Activated CD8-positive, alpha-beta memory T cell treated with anti-CD3 and anti-CD28 coated beads for 1 hour (primary cell): ENCODE measurements around the gene DLGAP4.
"Not testable (repeated sequence)": the region's sequence is repeated elsewhere in the genome, so short reads cannot be mapped to it uniquely, and the experiment has no call there.

Experiments used
- DNase-seq, 2 donors: peaks; one replicate each; pipeline ENCODE4 v3.0.0-alpha.2; 2020; ENCODE audit warnings: low read depth in 1 of 2; ENCODE audit errors: extremely low read depth in 1 of 2

Gene DLGAP4

DNA sequence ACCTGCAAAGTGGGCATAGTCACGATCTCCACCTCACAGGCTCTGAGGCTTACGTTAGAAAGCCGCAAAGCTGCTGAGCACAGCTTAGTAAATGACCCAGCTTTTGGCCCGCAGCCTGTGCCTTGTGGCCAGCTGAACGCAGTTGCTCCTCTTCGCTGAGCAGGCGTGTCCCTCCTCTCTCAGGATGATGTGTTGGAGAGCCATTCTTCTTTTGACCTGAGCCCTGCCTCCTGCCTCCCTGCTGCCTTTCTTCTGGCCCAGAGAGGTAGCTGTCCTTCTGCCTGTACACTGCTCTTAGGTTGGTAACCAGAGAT, 187.6 kb downstream of the DLGAP4 start:
- no peak for DNase-seq

DNA sequence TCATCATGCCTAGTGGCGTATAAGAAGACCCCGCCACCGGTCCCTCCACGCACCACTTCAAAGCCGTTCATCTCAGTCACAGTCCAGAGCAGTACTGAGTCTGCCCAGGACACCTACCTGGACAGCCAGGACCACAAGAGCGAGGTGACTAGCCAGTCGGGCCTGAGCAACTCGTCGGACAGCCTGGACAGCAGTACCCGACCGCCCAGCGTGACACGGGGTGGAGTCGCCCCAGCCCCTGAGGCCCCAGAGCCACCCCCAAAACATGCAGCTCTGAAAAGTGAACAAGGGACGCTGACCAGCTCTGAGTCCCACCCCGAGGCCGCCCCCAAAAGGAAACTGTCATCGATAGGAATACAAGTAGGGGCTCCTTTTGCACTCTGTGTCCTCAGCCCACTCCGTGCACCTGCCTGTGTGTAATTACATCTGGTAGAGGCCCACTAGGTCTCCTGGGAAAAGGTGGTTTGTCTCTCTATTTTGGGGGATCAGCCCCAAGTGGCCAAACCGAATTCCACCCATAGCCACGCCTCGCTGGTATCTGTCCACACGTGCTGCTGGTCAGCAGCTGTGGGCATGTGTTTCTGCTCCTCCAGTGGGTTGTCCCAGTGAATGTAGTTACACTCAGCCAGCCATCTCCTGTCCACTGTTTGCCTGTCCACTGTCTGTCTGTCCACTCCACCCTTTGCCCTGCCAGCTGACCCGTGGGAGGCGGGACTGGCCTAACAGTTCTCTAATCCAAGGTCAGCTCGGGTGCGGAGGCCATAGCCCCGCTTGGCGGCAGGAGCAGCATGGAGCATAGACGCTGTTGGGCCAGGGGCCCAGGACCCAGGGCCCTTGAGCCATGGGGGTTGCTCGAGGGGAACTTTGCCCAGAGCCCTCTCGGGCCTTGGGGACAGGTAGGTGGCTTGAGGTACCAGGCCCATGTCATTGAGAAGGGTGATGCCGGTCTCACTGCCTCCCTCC, 190.8 kb downstream of the DLGAP4 start:
- no peak for DNase-seq

DNA sequence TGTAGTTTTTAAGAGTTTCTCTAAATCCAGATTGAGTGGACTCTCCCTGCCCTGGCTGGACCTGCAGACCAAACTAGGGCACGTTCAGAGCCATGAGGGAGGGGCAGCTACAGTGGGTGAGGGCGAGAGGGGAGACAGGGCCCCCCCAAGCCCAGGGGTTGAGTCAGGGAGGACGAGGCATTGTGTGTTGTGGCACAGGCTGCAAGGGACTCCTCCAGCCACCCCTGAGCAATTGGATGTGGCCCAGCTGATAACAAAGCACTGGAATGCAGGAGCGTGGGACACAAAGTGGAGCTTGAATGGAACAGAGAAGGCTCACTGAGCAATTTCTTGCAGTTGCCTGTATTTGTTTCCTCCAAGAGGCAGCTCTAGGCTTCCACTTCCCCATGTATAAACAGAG, 191.7 kb downstream of the DLGAP4 start:
- no peak for DNase-seq

DNA sequence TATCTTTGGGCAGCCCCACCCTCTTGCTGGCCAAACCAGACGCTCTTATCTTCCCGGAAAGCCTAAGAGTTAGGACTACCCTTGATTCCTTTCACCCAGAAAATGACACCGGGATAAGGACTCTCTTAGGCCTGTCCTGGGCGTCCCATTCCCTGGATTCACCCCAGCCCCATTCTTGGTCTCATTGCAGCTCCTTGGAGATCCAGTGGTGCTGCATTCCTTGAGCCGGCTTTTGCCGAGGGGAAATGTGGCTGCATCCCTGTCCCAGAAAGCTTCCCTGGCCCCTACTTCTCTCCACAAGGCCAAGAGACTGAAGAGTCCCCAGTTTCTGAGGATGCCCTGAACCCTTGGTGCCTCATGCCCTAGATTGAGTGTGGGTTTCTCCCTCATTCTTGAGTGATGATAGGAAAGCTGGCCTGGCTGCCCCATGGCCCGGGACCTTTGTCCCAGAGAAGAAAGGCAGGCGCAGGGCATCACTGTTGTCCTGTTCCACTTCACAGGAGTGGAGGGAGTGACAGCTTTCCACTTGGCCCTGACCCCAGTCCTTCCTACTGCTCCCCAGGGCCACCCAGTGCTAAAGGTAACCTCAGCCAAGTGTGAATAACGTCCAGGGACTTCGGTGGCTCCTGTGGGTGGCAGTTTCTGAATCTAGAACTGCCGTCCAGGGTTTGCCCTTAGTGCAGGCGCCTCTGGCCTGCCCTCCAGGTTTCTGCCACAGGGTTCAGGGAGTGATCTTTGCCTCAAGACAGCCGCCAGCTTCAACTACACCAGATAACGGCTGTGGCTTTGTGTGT, 192.4 kb downstream of the DLGAP4 start:
- no peak for DNase-seq

DNA sequence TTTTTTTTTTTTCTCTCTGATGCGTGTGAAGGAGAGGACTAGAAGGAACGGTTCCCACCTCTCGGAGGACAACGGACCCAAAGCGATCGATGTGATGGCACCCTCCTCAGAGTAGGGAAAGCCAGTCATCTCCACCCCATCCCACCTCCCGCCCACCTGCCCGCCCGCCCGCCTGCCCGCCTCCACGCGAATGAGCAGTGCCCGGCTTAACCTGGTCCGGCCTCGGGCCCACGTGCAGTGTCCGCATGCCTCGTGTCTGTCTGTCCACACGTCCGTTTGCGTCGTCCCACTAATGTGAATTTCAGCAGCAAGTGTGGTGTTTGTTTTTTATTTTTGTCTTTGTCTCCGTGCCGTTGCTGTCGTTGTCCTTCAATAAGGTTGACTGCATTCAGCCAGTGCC, 193.1 kb downstream of the DLGAP4 start:
- no peak for DNase-seq

DNA sequence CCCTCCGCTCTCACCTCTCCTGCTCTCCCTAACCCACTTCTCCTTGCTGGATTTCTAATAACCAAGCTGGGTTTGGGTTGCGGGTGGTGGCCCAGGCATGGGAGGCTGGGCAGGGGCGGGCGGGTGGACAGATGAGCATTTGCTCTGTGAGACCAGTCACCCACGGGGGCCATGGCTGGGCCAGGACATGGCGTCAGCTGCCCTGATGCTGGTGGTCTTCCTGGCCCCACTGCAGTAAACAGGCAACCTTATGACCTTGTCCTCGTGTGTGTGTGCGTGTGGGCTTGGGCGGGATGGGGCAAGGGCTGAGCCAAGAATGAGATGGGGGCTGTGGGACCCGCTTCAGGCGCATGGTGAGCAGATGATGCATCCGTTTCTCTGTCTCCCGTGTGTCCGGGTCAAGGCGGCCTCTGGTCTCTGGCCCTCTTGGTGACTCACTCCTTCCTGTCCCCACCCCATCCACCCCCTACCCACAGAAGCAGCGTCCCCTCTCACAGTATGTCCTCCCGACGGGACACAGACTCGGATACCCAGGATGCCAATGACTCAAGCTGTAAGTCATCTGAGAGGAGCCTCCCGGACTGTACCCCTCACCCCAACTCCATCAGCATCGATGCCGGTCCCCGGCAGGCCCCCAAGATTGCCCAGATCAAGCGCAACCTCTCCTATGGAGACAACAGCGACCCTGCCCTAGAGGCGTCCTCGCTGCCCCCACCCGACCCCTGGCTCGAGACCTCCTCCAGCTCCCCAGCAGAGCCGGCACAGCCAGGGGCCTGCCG, 193.8 kb downstream of the DLGAP4 start:
- DNase-seq = no peak

DNA sequence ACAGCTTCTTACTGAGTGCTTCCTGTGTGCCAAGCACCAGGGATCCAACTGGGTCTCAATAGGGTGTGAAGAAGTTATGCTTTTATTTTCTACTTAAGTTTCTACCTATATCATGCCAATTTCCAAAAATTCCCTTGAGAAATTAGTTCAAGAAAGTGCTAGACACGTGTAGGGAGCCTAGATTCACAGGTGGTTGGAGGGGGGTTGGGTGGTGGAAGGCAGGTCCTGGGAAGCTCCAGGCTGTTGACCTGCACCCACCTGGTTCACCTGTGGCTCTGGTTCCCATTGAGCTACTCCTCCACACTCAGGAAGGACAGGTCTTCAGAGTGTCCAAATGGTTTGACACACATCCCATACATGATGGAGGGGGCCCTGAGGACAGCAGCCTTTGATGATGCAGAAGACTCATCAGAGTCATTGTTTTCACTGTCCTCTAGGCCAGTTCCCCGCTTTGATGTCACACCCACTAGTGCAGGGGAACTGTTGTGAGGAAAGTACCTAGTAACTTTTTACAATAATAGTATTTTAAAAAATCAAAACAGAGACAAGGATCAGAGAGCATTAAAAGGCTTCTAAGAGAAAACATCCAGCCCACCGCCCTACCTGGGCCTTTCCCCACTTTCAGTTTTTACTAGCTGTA, 195.3 kb downstream of the DLGAP4 start:
- DNase-seq = no peak

DNA sequence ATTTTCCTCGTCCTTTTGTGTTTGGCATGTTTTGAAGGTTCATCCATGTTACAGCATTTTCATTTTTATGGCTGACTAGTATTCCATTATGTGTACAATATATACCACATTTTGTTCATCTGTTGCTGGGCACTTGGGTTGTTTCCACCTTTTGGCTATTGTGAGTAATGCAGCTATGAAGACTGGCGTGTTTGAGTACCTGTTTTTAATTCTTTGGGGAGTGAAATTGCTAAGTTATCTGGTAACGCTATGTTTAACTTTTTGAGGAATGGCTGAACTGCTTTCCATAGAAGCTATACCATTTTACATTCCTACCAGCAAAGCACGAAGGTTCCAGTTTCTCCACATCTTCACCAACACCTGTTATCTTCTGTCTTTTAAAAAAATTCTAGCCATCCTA, 198.2 kb downstream of the DLGAP4 start:
- no peak for DNase-seq

DNA sequence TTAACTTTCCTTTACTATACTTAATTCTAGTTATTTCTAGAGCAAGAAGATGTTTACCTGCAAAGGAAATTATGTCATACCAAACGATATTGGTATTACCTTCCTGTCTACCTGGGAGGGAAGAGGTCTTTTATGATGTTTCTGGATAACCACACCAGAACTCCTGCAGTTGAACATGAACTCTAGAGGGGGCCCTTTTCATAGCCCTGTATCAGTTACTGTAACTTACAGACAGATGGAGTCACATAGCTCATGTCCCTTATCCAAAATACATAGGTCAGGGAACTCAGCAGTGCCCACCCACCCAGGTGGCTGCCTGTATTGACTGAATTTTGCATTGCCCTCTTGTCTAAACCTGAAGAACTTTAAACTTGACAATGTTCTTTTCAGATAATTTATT, 200.1 kb downstream of the DLGAP4 start:
- DNase-seq = no peak

DNA sequence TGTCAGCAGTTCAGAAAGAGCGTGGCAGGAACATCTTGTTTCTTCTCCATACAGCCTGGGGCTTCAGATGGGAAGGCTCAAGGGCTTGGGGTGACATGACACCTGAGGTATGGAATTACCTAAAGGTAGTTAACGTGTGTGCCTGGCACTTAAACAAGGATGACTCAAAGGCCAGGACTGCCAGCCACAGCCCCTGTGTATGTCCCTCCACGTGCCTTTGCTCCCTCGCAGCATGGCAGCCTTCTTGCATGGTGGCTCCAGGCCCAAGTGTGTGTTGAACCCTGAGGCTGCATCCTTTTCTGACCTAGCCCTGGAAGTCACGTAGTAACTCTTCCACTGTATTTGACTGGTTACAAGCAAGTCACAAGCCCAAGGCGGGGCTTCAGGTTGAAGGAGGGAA, 201.6 kb downstream of the DLGAP4 start:
- DNase-seq = no peak

DNA sequence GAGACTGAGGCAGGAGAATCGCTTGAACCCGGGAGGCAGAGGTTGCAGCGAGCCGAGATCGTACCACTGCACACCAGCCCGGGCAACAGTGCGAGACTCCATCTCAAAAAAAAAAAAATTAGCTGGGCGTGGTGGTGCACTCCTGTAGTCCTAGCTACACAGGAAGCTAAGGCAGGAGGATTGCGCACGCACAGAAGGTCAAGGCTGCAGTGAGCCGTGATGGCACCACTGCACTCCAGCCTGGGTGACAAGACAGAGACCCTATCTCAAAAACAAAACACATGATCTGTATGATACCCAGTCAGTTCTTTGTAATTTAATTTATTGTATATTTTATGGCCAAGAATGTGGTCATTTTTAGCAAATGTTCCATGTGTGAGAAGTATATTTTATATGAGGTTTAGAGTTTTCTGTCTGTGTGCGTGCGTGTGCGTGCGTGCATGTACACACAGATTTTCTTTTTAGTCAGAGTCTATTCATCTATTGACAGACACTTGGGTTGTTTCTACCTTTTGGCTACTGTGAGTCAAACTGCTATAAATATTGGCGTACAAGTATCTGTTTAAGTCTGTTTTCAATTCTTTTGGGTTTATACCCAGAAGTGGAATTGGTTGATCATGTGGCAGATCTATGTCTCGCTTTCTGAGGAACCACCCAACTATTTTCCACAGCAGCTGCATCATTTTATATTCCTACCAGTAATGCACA, 213.0 kb downstream of the DLGAP4 start:
- DNase-seq = no peak

DNA sequence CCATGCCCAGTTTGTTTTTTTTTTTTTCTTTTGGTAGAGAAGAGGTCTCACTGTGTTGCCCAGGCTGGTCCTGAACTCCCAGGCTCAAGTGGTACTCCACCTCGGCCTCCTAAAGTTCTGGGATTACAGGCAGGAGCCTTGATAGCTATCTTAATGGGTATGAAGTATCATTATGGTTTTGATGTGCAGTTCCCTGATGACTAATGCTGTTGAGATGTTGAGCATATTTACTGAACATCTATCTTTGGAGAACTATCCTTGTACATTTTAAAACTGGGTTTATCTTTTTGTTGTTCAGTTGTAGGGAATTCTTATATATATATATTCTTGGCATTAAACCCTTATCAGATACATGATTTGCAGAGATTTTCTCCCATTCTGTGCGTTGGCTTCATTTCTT, 213.8 kb downstream of the DLGAP4 start:
- no peak for DNase-seq

DNA sequence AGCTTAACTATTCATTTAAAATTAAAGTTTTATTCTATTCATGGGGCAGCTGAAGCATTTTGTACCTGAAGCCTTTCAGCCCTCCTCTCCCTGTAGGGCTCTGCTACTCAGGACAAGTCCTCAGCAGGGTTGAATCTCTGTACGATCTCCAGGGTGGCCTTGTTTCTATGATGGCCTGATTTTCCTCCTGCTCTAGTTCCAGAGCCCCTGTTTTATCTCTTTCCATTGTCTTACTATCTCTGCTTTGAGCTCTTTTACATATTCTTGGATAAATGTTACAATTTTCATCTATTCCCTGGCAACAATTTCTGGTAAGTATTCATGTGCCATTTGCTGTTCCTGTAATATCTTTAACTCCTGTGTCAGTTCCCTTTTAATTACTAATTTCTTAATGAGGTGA, 215.4 kb downstream of the DLGAP4 start:
- DNase-seq = no peak

DNA sequence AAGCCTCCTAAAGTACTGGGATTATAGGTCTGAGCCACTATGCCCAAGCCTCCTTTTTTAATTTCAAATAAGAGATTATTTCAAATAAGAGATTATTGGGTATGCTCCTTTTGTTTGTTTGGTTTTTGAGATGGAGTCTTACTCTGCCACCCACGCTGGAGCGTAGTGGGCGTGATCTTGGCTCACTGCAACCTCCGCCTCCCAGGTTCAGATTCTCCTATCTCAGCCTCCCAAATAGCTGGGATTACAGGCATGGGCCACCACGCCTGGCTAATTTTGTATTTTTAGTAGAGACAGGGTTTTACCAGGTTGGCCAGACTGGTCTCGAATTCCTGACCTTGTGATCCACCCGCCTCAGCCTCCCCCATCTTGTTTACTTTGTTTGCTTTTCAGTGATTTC, 216.3 kb downstream of the DLGAP4 start:
- DNase-seq = not testable (repeated sequence)

DNA sequence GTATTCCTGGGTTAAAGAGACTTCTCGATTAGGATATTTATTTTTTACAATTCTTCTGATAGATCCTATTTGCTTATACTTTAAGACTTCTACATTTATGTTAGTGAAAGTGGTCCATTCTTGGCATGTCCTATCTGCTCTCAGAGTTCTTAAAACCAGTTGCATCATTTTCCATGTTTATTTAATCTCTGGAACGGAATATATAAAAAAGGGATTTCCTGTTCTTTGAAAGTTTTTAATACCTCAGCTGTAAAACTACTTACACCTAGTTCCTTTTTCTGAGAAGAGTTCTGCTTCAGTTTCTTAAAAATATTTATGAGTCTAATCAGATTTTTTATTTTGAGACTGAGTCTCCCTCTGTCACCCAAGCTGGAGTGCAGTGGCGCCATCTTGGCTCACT, 217.2 kb downstream of the DLGAP4 start:
- DNase-seq = no peak

DNA sequence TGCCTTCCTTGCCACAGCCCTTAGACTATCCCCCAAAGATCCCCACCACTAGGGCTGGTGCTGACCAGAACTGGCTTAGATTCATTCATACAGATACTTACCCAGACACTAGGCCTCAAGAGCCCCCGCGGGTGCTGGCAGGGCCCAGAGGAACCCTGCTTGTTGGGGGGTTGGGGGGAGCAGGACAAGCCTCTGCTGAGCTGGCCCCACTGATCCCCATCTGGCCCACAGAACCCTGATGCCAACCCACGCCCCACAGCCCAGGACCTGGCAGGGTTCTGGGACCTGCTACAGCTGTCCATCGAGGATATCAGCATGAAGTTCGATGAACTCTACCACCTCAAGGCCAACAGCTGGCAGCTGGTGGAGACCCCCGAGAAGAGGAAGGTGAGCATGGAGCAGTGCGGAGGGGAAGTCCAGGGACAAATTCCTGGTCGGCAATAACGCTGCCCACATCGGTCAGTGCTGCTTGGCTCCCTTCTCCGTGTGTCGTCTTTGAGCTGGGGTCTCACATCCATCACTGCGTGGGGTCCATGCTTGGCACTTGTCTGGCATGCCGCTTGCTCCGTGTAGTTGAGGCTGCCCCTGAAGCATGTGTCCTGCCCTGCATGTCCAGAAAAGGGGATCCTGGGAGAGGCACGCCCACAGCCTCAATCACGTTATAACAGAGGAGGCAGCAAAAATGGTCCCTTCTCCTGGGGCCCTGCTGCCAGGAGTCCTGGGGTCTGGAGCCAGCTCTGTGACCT, 219.7 kb downstream of the DLGAP4 start:
- no peak for DNase-seq

DNA sequence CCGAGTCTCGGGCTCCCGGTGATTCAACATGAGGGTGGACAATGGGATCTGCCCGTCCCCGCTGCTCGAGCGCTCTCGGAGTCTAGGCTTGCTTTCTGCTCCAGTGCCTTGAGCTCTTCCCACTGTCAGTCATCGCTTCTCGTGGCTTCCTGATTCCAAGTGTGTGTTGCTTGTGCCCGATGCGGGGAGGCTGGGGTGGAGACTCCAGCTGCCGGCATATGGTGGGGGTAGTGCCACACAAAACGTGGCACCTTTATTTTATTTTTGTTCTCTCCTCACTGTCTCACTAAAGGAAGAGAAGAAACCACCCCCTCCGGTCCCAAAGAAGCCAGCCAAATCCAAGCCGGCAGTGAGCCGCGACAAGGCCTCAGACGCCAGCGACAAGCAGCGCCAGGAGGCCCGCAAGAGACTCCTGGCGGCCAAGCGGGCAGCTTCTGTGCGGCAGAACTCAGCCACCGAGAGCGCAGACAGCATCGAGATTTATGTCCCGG, 220.4 kb downstream of the DLGAP4 start:
- no peak for DNase-seq

DNA sequence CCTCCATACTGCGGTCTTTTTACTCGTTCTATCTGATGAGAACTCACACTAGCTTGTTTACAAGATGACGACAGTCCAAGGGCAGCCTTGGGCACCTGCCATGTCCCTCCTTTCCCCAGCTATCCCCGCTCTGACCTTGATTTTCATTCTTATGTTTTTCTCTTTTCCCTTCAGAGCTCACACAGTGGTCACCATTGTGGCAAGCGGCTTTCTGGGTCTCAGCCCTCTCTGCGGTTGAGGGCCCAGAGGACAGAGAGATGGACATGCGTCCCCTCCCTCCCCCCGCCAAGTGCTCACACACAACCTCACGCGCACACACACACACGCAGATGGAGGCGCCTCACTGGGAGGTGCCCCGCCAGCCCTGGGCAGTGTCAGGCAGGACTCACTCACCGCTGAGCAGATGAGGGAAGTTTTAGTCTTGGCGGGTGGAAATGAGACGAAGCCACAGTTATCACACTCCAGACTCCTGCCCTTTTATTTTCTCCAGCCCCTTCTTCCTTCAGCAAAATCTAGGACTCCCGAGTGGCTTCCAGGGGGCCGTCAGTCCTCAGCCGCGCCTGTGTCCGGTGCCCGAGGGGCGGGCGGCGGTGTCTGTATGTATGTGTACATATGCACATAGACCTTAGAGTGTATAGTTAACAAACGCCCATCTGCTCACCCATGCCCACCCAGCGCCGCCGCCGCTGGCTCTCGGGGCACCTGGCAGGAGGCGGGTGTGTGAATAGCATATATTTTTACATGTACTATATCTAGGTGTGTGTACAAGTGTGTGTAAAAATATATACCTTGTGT, 221.4 kb downstream of the DLGAP4 start:
- DNase-seq = no peak
